ENCODE measurements around the gene MAPK9.

DNA sequence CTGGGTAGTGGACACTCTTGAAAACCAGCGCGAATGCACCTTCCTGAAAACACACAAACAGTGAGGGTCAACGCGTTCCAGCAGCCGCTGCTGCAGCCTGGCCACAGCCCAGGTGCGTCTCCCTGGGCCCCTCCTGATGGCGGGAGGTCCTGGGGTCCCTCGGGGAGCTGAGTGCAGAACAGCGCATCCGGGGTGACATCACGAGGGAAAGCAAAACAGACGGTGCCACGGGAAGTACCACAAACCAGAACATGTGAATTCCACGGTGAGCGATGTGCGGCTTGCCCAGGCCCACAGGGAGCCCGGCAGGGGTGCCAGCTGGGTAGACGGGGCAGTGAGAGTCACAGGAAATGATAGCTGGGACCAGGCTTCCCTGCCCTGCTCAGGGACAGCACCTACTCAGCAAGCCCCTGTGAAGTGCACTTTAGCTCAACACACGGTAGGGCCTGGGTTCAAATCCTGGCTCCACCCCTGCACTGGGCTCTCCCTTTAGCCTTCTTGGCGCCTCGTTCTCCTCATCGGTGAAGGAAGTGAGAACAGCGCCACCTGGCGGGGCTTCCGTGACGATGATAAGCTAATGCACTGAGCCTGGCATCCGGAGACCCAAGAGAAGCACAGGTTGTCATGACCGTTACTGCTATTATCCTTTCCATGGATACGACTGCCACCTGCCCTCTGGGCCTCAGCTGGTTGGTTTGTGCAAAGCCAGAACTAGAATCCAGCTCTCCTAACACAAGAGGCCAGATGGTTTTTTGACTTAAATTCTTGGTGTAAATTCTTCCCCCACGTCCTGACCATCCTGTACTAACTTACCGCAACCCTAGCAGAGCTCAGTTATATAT is 36.6 kb upstream of the MAPK9 start:
- TF ChIP-seq REST (IDR thresholded peaks at IDR 0.05; ENCODE audit: insufficient read depth in 1 of 2, low read depth in 2 of 2, low read length in 2 of 2) = no peak
- no peak for TF ChIP-seq POLR2AphosphoS5 (IDR thresholded peaks at IDR 0.05; ENCODE audit: low read depth, low read length)

Measured in PFSK-1 (cell line).